Astrocyte (in vitro differentiated cells and primary cell): ENCODE measurements around the gene FMN2. TPM values are rescaled to one million over a fixed set of nuclear protein-coding genes. Genes with fewer than 3 reads are reported as not detected.

Experiments used
- DNase-seq: peaks from one replicate; pipeline ENCODE4 v3.0.0-alpha.2; 2010; ENCODE audit warnings: low read depth
- FAIRE-seq: peaks from 2 replicates; lab custom pipeline; 2011; peaks lifted over from hg19 to GRCh38; lab: Jason Lieb, UNC
- H2AFZ ChIP-seq: 2 replicates; pipeline ENCODE4 v1.6.0; 2012; ENCODE audit warnings: low read depth, low read length, inconsistent platforms
- H3K27ac ChIP-seq: 2 replicates; pipeline ENCODE4 v1.5.1; 2011; ENCODE audit warnings: low read depth, low read length, inconsistent platforms
- H3K27me3 ChIP-seq: 2 replicates; pipeline ENCODE4 v1.6.0; 2011; ENCODE audit warnings: low read length, inconsistent platforms; ENCODE audit not compliant: insufficient read depth
- H3K36me3 ChIP-seq: 2 replicates; pipeline ENCODE4 v1.5.1; 2011; ENCODE audit warnings: low read length, inconsistent platforms; ENCODE audit not compliant: insufficient read depth
- H3K4me1 ChIP-seq: 2 replicates; pipeline ENCODE4 v1.5.1; 2011; ENCODE audit warnings: low read length, inconsistent platforms; ENCODE audit not compliant: insufficient read depth
- H3K4me2 ChIP-seq: 2 replicates; pipeline ENCODE4 v1.6.0; 2012; ENCODE audit warnings: low read length, inconsistent platforms
- H3K4me3 ChIP-seq: 2 replicates; pipeline ENCODE4 v1.5.1; 2011; ENCODE audit warnings: low read depth, mild to moderate bottlenecking, low read length, inconsistent platforms; ENCODE audit not compliant: insufficient read depth
- H3K79me2 ChIP-seq: 2 replicates; pipeline ENCODE4 v1.6.0; 2012; ENCODE audit warnings: mild to moderate bottlenecking, low read length, inconsistent platforms; ENCODE audit not compliant: insufficient read depth
- H3K9ac ChIP-seq: 2 replicates; pipeline ENCODE4 v1.6.0; 2012; ENCODE audit warnings: mild to moderate bottlenecking, low read length, inconsistent platforms
- H3K9me3 ChIP-seq: 2 replicates; pipeline ENCODE4 v1.5.1; 2012; ENCODE audit warnings: low read depth, mild to moderate bottlenecking, low read length, inconsistent platforms; ENCODE audit not compliant: insufficient read depth
- H4K20me1 ChIP-seq: 2 replicates; pipeline ENCODE4 v1.6.0; 2012; ENCODE audit warnings: low read length, inconsistent platforms; ENCODE audit not compliant: insufficient read depth
- H3K27ac Mint-ChIP-seq: one replicate; pipeline ENCODE4 v1.8.0; 2021; ENCODE audit warnings: mild to moderate bottlenecking, mixed read lengths; ENCODE audit not compliant: unreplicated experiment
- H3K27me3 Mint-ChIP-seq: one replicate; pipeline ENCODE4 v1.8.0; 2021; ENCODE audit warnings: low read depth, mixed read lengths; ENCODE audit not compliant: unreplicated experiment
- H3K36me3 Mint-ChIP-seq: one replicate; pipeline ENCODE4 v1.8.0; 2021; ENCODE audit warnings: low read depth, mixed read lengths; ENCODE audit not compliant: unreplicated experiment
- H3K4me1 Mint-ChIP-seq: one replicate; pipeline ENCODE4 v1.8.0; 2021; ENCODE audit warnings: low read depth, mixed read lengths; ENCODE audit not compliant: unreplicated experiment
- H3K4me3 Mint-ChIP-seq: one replicate; pipeline ENCODE4 v1.8.0; 2021; ENCODE audit warnings: mild to moderate bottlenecking, moderate library complexity, mixed read lengths; ENCODE audit not compliant: unreplicated experiment
- H3K9me3 Mint-ChIP-seq: one replicate; pipeline ENCODE4 v1.8.0; 2021; ENCODE audit warnings: mild to moderate bottlenecking, mixed read lengths; ENCODE audit not compliant: unreplicated experiment
- EZH2 ChIP-seq: IDR thresholded peaks from 2 replicates; pipeline ENCODE4 v1.6.1; 2012; ENCODE audit warnings: mild to moderate bottlenecking, low read length, inconsistent platforms; ENCODE audit not compliant: insufficient read depth
- total RNA-seq: library from RNA; stranded (reverse); gene quantifications from 2 replicates; pipeline ENCODE4 v1.2.1, GENCODE V29; 2021
- TF ChIP-seq, protein P1 (sequence below): IDR thresholded peaks from 2 replicates; pipeline ENCODE4 v1.5.1; 2011; ENCODE audit warnings: low read depth, mild to moderate bottlenecking, inconsistent platforms, low read length, moderate library complexity; ENCODE audit not compliant: insufficient read depth

Gene FMN2
- total RNA-seq, 1 donor from 2014 or later = 2.4 TPM

DNA sequence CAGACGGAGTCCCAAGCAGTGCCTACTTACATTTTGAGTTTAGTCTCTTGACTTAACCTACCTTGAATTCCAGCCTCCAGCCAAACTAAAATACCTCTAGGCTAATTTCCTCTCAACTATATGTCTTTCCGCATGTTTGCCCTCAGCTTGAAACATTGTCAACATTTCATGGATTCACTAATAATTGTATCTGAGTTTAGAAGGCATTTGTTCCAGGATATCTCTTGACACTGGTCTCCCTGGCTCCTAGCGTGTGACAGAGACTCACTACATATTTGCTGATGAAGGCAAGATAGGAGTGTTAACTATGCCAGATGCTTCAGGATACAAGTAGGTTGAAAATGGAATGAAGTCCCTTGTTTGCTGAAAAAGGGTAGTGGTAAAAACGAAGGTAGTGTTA, 384.1 kb downstream of the FMN2 start:
- FAIRE-seq (no peak), DNase-seq (no peak)
- Histone ChIP-seq H3K4me2 (no peak overlapping the region), H3K36me3 (no peaks in the 10 kb centered on the region), H3K79me2 (no peaks in the 10 kb centered on the region), H3K4me3 (no peak overlapping the region), H2AFZ (no peak overlapping the region), H3K9me3 (no peaks in the 10 kb centered on the region), H3K9ac (no peak overlapping the region), H3K4me1 (peaks cover 2% of the 10 kb centered on the region), H4K20me1 (no peaks in the 10 kb centered on the region), H3K27me3 (no peaks in the 10 kb centered on the region), H3K27ac (no peak overlapping the region)
- H3K4me1 Mint-ChIP-seq = peaks cover 10% of the 10 kb centered on the region
- TF ChIP-seq, protein P1, sequence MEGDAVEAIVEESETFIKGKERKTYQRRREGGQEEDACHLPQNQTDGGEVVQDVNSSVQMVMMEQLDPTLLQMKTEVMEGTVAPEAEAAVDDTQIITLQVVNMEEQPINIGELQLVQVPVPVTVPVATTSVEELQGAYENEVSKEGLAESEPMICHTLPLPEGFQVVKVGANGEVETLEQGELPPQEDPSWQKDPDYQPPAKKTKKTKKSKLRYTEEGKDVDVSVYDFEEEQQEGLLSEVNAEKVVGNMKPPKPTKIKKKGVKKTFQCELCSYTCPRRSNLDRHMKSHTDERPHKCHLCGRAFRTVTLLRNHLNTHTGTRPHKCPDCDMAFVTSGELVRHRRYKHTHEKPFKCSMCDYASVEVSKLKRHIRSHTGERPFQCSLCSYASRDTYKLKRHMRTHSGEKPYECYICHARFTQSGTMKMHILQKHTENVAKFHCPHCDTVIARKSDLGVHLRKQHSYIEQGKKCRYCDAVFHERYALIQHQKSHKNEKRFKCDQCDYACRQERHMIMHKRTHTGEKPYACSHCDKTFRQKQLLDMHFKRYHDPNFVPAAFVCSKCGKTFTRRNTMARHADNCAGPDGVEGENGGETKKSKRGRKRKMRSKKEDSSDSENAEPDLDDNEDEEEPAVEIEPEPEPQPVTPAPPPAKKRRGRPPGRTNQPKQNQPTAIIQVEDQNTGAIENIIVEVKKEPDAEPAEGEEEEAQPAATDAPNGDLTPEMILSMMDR = no peak
- TF ChIP-seq EZH2 = no peak
- no peak overlapping the region for H3K4me3 Mint-ChIP-seq
- no peaks in the 10 kb centered on the region for H3K36me3 Mint-ChIP-seq
- no peak overlapping the region for H3K27ac Mint-ChIP-seq
- H3K9me3 Mint-ChIP-seq = no peaks in the 10 kb centered on the region
- no peaks in the 10 kb centered on the region for H3K27me3 Mint-ChIP-seq

DNA sequence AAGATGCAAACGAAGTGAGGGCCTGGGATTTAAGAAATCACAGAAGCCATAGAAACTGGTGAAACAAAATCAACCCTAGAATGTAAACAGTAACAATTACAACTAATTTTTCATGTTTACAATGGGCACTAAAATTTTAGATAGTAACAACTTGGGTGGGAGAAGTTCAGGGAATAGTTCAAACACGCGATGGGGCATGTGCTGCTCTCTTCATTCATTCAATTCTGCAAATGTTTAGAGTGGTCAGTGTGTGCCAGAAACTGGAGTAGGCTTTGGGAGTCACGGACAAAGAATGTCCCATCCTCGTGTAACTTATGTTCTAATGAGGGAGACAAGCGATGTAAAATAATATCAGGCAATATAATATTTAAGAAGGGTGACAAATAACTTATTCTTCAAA, 386.9 kb downstream of the FMN2 start:
- Histone ChIP-seq H3K4me2 (no peak overlapping the region), H3K27ac (no peak overlapping the region), H3K9ac (no peak overlapping the region), H3K4me3 (no peak overlapping the region), H3K27me3 (no peaks in the 10 kb centered on the region), H4K20me1 (no peaks in the 10 kb centered on the region), H3K9me3 (no peaks in the 10 kb centered on the region), H3K36me3 (no peaks in the 10 kb centered on the region), H3K4me1 (peaks cover 2% of the 10 kb centered on the region), H2AFZ (no peak overlapping the region), H3K79me2 (no peaks in the 10 kb centered on the region)
- DNase-seq (no peak), FAIRE-seq (no peak)
- Mint-ChIP-seq H3K36me3 (no peaks in the 10 kb centered on the region), H3K27ac (no peak overlapping the region), H3K27me3 (no peaks in the 10 kb centered on the region), H3K4me1 (peaks cover 5% of the 10 kb centered on the region), H3K4me3 (no peak overlapping the region), H3K9me3 (no peaks in the 10 kb centered on the region)
- no peak for TF ChIP-seq EZH2
- TF ChIP-seq, protein P1 = no peak

DNA sequence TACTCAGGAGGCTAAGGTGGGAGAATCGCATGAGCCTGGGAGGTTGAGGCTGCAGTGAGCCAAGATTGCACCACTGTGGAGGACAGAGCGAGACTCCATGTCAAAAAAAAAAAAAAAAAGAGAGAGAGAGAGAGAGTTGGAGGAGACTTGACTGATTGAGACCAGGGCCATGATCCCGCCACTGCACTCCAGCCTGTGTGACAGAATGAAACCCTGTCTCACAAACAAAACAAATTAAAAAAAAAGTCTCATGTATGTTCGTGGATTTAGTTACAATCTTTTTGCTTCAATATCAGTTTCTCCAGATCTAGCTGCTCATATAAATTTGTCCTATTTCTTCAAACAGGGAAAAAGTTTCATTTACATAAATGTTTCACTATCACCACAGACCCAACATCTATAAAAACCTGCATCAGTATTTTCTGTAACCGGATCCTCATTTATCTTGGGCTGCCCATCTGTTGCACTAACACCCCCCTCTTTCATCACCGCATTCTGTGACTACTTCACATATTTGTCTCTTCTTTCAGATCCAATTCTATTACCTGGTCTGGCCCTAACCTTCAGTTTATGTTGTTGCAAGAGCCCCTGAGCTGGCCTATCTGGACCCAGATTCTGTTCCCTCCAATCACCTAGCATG, 393.2 kb downstream of the FMN2 start:
- Mint-ChIP-seq H3K9me3 (peaks cover 2% of the 10 kb centered on the region), H3K4me3 (no peak overlapping the region), H3K27ac (no peak overlapping the region), H3K36me3 (no peaks in the 10 kb centered on the region), H3K27me3 (peaks cover 8% of the 10 kb centered on the region), H3K4me1 (no peaks in the 10 kb centered on the region)
- no peak for FAIRE-seq
- Histone ChIP-seq H3K4me2 (no peak overlapping the region), H2AFZ (no peak overlapping the region), H3K36me3 (no peaks in the 10 kb centered on the region), H3K9ac (no peak overlapping the region), H3K9me3 (no peaks in the 10 kb centered on the region), H3K79me2 (no peaks in the 10 kb centered on the region), H3K27ac (no peak overlapping the region), H4K20me1 (no peaks in the 10 kb centered on the region), H3K4me1 (no peaks in the 10 kb centered on the region), H3K4me3 (no peak overlapping the region), H3K27me3 (no peaks in the 10 kb centered on the region)
- TF ChIP-seq, protein P1 = no peak
- no peak for TF ChIP-seq EZH2
- DNase-seq = no peak
